Stimulated activated CD8-positive, alpha-beta memory T cell treated with anti-CD3 and anti-CD28 coated beads, Interleukin-15, amount 100 ng/mL, for 1 hour (primary cell): ENCODE measurements around the gene CCHCR1.
"Not testable (repeated sequence)": the region's sequence is repeated elsewhere in the genome, so short reads cannot be mapped to it uniquely, and the experiment has no call there.

Source experiments
- DNase-seq: peaks from one replicate; pipeline ENCODE4 v3.0.0-alpha.2; 2020; ENCODE audit warnings: low read depth

Gene CCHCR1

GRCh38 chr6:31183859-31184258 lies 26.3 kb upstream of the CCHCR1 start:
- DNase-seq: not testable (repeated sequence)

GRCh38 chr6:31183287-31183686 lies 25.7 kb upstream of the CCHCR1 start:
- not testable (repeated sequence) for DNase-seq

- no peak for DNase-seq
Measured at GRCh38 chr6:31180500-31180899, 22.9 kb upstream of the CCHCR1 start.

- no peak for DNase-seq
Measured at GRCh38 chr6:31179896-31180295, 22.3 kb upstream of the CCHCR1 start.

GRCh38 chr6:31179042-31179386 lies 21.4 kb upstream of the CCHCR1 start:
- no peak for DNase-seq

GRCh38 chr6:31178143-31179041 lies 20.8 kb upstream of the CCHCR1 start:
- no peak for DNase-seq

GRCh38 chr6:31175971-31176370 lies 18.4 kb upstream of the CCHCR1 start:
- no peak for DNase-seq

- no peak for DNase-seq
Measured at GRCh38 chr6:31174378-31174777, 16.8 kb upstream of the CCHCR1 start.

GRCh38 chr6:31173406-31173805 lies 15.8 kb upstream of the CCHCR1 start:
- DNase-seq: no peak

- DNase-seq: no peak
Measured at GRCh38 chr6:31172973-31173384, 15.4 kb upstream of the CCHCR1 start.

- no peak for DNase-seq
Measured at GRCh38 chr6:31171931-31172905, 14.6 kb upstream of the CCHCR1 start.

GRCh38 chr6:31170987-31171671 lies 13.5 kb upstream of the CCHCR1 start:
- DNase-seq: no peak

GRCh38 chr6:31170600-31170881 lies 12.9 kb upstream of the CCHCR1 start, which contains the start of gene POU5F1:
TSS of gene POU5F1 (minus strand) at chr6:31170682. CDS start at chr6:31170620, 62 bp downstream.
- no peak for DNase-seq

GRCh38 chr6:31169858-31170599 lies 12.4 kb upstream of the CCHCR1 start:
- not testable (repeated sequence) for DNase-seq

GRCh38 chr6:31169123-31169857 lies 11.7 kb upstream of the CCHCR1 start:
- no peak for DNase-seq

GRCh38 chr6:31168606-31169005 lies 11.0 kb upstream of the CCHCR1 start:
- DNase-seq: no peak

- no peak for DNase-seq
Measured at GRCh38 chr6:31165986-31166385, 8.4 kb upstream of the CCHCR1 start.

- DNase-seq: not testable (repeated sequence)
Measured at GRCh38 chr6:31165064-31165832, 7.6 kb upstream of the CCHCR1 start.

- DNase-seq: not testable (repeated sequence)
Measured at GRCh38 chr6:31164475-31165063, 7.0 kb upstream of the CCHCR1 start.

- no peak for DNase-seq
Measured at GRCh38 chr6:31163922-31164321, 6.3 kb upstream of the CCHCR1 start.
